ENCODE data around the gene ZBTB5. TPM values are rescaled to one million over a fixed set of nuclear protein-coding genes. Genes with fewer than 3 reads are reported as not detected.

ZBTB5 gene
- total RNA-seq, 1 donor from 2014 or later = 6.3 TPM

GRCh38 chr9:37499297-37499696 lies 34.0 kb upstream of the ZBTB5 start:
- TF ChIP-seq, protein P1, sequence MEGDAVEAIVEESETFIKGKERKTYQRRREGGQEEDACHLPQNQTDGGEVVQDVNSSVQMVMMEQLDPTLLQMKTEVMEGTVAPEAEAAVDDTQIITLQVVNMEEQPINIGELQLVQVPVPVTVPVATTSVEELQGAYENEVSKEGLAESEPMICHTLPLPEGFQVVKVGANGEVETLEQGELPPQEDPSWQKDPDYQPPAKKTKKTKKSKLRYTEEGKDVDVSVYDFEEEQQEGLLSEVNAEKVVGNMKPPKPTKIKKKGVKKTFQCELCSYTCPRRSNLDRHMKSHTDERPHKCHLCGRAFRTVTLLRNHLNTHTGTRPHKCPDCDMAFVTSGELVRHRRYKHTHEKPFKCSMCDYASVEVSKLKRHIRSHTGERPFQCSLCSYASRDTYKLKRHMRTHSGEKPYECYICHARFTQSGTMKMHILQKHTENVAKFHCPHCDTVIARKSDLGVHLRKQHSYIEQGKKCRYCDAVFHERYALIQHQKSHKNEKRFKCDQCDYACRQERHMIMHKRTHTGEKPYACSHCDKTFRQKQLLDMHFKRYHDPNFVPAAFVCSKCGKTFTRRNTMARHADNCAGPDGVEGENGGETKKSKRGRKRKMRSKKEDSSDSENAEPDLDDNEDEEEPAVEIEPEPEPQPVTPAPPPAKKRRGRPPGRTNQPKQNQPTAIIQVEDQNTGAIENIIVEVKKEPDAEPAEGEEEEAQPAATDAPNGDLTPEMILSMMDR (conservative IDR thresholded peaks at IDR 0.05; ENCODE audit: low read depth, low read length) = no peak
- H3K4me3 ChIP-seq (ENCODE audit: low read depth, low read length) = no peak overlapping the region
- no peak for DNase-seq (ENCODE audit: low read depth)

GRCh38 chr9:37498457-37498856 lies 33.2 kb upstream of the ZBTB5 start:
- DNase-seq (ENCODE audit: low read depth) = no peak
- H3K4me3 ChIP-seq (ENCODE audit: low read depth, low read length) = no peak overlapping the region
- TF ChIP-seq, protein P1 (conservative IDR thresholded peaks at IDR 0.05; ENCODE audit: low read depth, low read length) = no peak

GRCh38 chr9:37497320-37497719 lies 32.1 kb upstream of the ZBTB5 start:
- TF ChIP-seq, protein P1 (conservative IDR thresholded peaks at IDR 0.05; ENCODE audit: low read depth, low read length) = no peak
- no peak overlapping the region for H3K4me3 ChIP-seq (ENCODE audit: low read depth, low read length)
- DNase-seq (ENCODE audit: low read depth) = no peak

DNA sequence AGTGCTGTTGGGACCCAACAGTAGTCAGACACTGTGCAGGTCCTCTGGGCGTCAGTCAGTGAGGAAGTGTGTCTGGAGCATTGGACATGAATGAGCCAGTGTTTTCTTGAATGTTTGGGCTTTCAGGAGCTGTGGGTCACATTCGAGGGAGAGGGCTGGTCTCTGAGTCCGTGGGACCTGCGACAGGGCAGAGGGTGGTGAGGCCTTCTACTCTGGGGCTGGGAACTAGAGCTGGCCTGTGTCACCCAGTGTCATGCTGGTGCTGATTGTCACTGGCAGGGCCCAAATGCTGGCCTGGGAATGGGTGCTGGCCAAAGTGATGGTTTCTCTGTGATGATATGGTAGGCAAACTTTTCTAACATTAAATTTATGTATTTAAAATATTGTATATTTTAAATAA lies 30.8 kb upstream of the ZBTB5 start:
- DNase-seq (ENCODE audit: low read depth) = no peak
- TF ChIP-seq, protein P1 (conservative IDR thresholded peaks at IDR 0.05; ENCODE audit: low read depth, low read length) = no peak
- no peak overlapping the region for H3K4me3 ChIP-seq (ENCODE audit: low read depth, low read length)

DNA sequence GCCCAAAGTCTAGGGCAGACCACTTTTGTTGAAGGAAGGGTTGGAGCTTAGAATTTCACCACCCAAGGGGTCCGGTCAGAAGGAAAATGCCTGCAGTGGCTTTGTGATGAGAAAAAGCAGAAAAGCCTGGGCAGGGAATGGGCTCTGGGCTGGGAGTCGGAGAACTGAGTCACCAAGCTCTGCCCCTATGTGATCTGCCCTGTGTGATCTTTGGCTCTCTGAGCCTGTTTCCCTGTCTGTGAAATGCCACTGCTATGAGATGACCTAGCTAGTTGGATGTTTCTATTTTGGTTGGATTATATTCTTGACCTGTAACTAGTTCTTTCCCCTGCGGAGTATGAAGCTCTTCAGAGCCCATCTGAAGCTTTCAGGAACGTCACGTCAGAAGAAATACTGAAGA lies 30.3 kb upstream of the ZBTB5 start:
- DNase-seq (ENCODE audit: low read depth) = no peak
- H3K4me3 ChIP-seq (ENCODE audit: low read depth, low read length) = no peak overlapping the region
- TF ChIP-seq, protein P1 (conservative IDR thresholded peaks at IDR 0.05; ENCODE audit: low read depth, low read length) = no peak

- TF ChIP-seq, protein P1 (conservative IDR thresholded peaks at IDR 0.05; ENCODE audit: low read depth, low read length) = no peak
- H3K4me3 ChIP-seq (ENCODE audit: low read depth, low read length) = no peak overlapping the region
- DNase-seq (ENCODE audit: low read depth) = no peak
Measured at GRCh38 chr9:37491939-37492338, 26.7 kb upstream of the ZBTB5 start.

Measured in epithelial cell of proximal tubule (primary cell).